Astrocyte (in vitro differentiated cells and primary cell): Measurements from ENCODE around the gene CTCFL. TPM values are rescaled to one million over a fixed set of nuclear protein-coding genes. Genes with fewer than 3 reads are reported as not detected.

Experiments used
- DNase-seq: peaks from one replicate; pipeline ENCODE4 v3.0.0-alpha.2; 2010; ENCODE audit warnings: low read depth
- FAIRE-seq: peaks from 2 replicates; lab custom pipeline; 2011; peaks lifted over from hg19 to GRCh38; lab: Jason Lieb, UNC
- H2AFZ ChIP-seq: 2 replicates; pipeline ENCODE4 v1.6.0; 2012; ENCODE audit warnings: low read depth, low read length, inconsistent platforms
- H3K27ac ChIP-seq: 2 replicates; pipeline ENCODE4 v1.5.1; 2011; ENCODE audit warnings: low read depth, low read length, inconsistent platforms
- H3K27me3 ChIP-seq: 2 replicates; pipeline ENCODE4 v1.6.0; 2011; ENCODE audit warnings: low read length, inconsistent platforms; ENCODE audit not compliant: insufficient read depth
- H3K36me3 ChIP-seq: 2 replicates; pipeline ENCODE4 v1.5.1; 2011; ENCODE audit warnings: low read length, inconsistent platforms; ENCODE audit not compliant: insufficient read depth
- H3K4me1 ChIP-seq: 2 replicates; pipeline ENCODE4 v1.5.1; 2011; ENCODE audit warnings: low read length, inconsistent platforms; ENCODE audit not compliant: insufficient read depth
- H3K4me2 ChIP-seq: 2 replicates; pipeline ENCODE4 v1.6.0; 2012; ENCODE audit warnings: low read length, inconsistent platforms
- H3K4me3 ChIP-seq: 2 replicates; pipeline ENCODE4 v1.5.1; 2011; ENCODE audit warnings: low read depth, mild to moderate bottlenecking, low read length, inconsistent platforms; ENCODE audit not compliant: insufficient read depth
- H3K79me2 ChIP-seq: 2 replicates; pipeline ENCODE4 v1.6.0; 2012; ENCODE audit warnings: mild to moderate bottlenecking, low read length, inconsistent platforms; ENCODE audit not compliant: insufficient read depth
- H3K9ac ChIP-seq: 2 replicates; pipeline ENCODE4 v1.6.0; 2012; ENCODE audit warnings: mild to moderate bottlenecking, low read length, inconsistent platforms
- H3K9me3 ChIP-seq: 2 replicates; pipeline ENCODE4 v1.5.1; 2012; ENCODE audit warnings: low read depth, mild to moderate bottlenecking, low read length, inconsistent platforms; ENCODE audit not compliant: insufficient read depth
- H4K20me1 ChIP-seq: 2 replicates; pipeline ENCODE4 v1.6.0; 2012; ENCODE audit warnings: low read length, inconsistent platforms; ENCODE audit not compliant: insufficient read depth
- H3K27ac Mint-ChIP-seq: one replicate; pipeline ENCODE4 v1.8.0; 2021; ENCODE audit warnings: mild to moderate bottlenecking, mixed read lengths; ENCODE audit not compliant: unreplicated experiment
- H3K27me3 Mint-ChIP-seq: one replicate; pipeline ENCODE4 v1.8.0; 2021; ENCODE audit warnings: low read depth, mixed read lengths; ENCODE audit not compliant: unreplicated experiment
- H3K36me3 Mint-ChIP-seq: one replicate; pipeline ENCODE4 v1.8.0; 2021; ENCODE audit warnings: low read depth, mixed read lengths; ENCODE audit not compliant: unreplicated experiment
- H3K4me1 Mint-ChIP-seq: one replicate; pipeline ENCODE4 v1.8.0; 2021; ENCODE audit warnings: low read depth, mixed read lengths; ENCODE audit not compliant: unreplicated experiment
- H3K4me3 Mint-ChIP-seq: one replicate; pipeline ENCODE4 v1.8.0; 2021; ENCODE audit warnings: mild to moderate bottlenecking, moderate library complexity, mixed read lengths; ENCODE audit not compliant: unreplicated experiment
- H3K9me3 Mint-ChIP-seq: one replicate; pipeline ENCODE4 v1.8.0; 2021; ENCODE audit warnings: mild to moderate bottlenecking, mixed read lengths; ENCODE audit not compliant: unreplicated experiment
- CTCF ChIP-seq: IDR thresholded peaks from 2 replicates; pipeline ENCODE4 v1.5.1; 2011; ENCODE audit warnings: low read depth, mild to moderate bottlenecking, inconsistent platforms, low read length, moderate library complexity; ENCODE audit not compliant: insufficient read depth
- EZH2 ChIP-seq: IDR thresholded peaks from 2 replicates; pipeline ENCODE4 v1.6.1; 2012; ENCODE audit warnings: mild to moderate bottlenecking, low read length, inconsistent platforms; ENCODE audit not compliant: insufficient read depth
- total RNA-seq: library from RNA; stranded (reverse); gene quantifications from 2 replicates; pipeline ENCODE4 v1.2.1, GENCODE V29; 2021

The CTCFL gene
- total RNA-seq, 1 donor from 2014 or later = not detected

- Histone ChIP-seq H3K79me2 (no peaks in the 10 kb centered on the region), H3K36me3 (no peaks in the 10 kb centered on the region), H3K4me1 (no peaks in the 10 kb centered on the region), H2AFZ (no peak overlapping the region), H3K27me3 (peaks cover 12% of the 10 kb centered on the region), H3K9me3 (no peaks in the 10 kb centered on the region), H4K20me1 (no peaks in the 10 kb centered on the region), H3K9ac (no peak overlapping the region), H3K4me2 (no peak overlapping the region), H3K4me3 (no peak overlapping the region), H3K27ac (no peak overlapping the region)
- Mint-ChIP-seq H3K36me3 (no peaks in the 10 kb centered on the region), H3K27me3 (peaks cover 19% of the 10 kb centered on the region), H3K9me3 (no peaks in the 10 kb centered on the region), H3K4me1 (no peaks in the 10 kb centered on the region), H3K27ac (no peak overlapping the region), H3K4me3 (no peak overlapping the region)
- DNase-seq (no peak), FAIRE-seq (no peak)
- no peak for TF ChIP-seq EZH2
- TF ChIP-seq CTCF = peak; percentile 8
Measured at GRCh38 chr20:57509665-57510237, 15.2 kb downstream of the CTCFL start.

- FAIRE-seq = no peak
Measured at GRCh38 chr20:57508831-57509230, 16.1 kb downstream of the CTCFL start.

More at GRCh38 chr20:57508831-57509230, 16.1 kb downstream of the CTCFL start:
- no peak overlapping the region for H3K27ac ChIP-seq
- peaks cover 10% of the 10 kb centered on the region for H3K27me3 Mint-ChIP-seq
- TF ChIP-seq CTCF (no peak), EZH2 (no peak)
- H3K27ac Mint-ChIP-seq = no peak overlapping the region
- H4K20me1 ChIP-seq = no peaks in the 10 kb centered on the region
- no peak overlapping the region for H3K9ac ChIP-seq
- no peak overlapping the region for H3K4me3 Mint-ChIP-seq
- H3K4me3 ChIP-seq = no peak overlapping the region
- H3K4me1 ChIP-seq = no peaks in the 10 kb centered on the region
- no peak overlapping the region for H3K4me2 ChIP-seq
- H3K36me3 Mint-ChIP-seq = no peaks in the 10 kb centered on the region
- no peaks in the 10 kb centered on the region for H3K36me3 ChIP-seq
- no peaks in the 10 kb centered on the region for H3K79me2 ChIP-seq
- H3K9me3 Mint-ChIP-seq = no peaks in the 10 kb centered on the region
- DNase-seq = no peak
- H3K27me3 ChIP-seq = peaks cover 12% of the 10 kb centered on the region
- no peaks in the 10 kb centered on the region for H3K4me1 Mint-ChIP-seq
- no peak overlapping the region for H2AFZ ChIP-seq
- H3K9me3 ChIP-seq = no peaks in the 10 kb centered on the region
